ENCODE data around the gene TPST2.
"Not testable (repeated sequence)": the region's sequence is repeated elsewhere in the genome, so short reads cannot be mapped to it uniquely, and the experiment has no call there.

The TPST2 gene

DNA sequence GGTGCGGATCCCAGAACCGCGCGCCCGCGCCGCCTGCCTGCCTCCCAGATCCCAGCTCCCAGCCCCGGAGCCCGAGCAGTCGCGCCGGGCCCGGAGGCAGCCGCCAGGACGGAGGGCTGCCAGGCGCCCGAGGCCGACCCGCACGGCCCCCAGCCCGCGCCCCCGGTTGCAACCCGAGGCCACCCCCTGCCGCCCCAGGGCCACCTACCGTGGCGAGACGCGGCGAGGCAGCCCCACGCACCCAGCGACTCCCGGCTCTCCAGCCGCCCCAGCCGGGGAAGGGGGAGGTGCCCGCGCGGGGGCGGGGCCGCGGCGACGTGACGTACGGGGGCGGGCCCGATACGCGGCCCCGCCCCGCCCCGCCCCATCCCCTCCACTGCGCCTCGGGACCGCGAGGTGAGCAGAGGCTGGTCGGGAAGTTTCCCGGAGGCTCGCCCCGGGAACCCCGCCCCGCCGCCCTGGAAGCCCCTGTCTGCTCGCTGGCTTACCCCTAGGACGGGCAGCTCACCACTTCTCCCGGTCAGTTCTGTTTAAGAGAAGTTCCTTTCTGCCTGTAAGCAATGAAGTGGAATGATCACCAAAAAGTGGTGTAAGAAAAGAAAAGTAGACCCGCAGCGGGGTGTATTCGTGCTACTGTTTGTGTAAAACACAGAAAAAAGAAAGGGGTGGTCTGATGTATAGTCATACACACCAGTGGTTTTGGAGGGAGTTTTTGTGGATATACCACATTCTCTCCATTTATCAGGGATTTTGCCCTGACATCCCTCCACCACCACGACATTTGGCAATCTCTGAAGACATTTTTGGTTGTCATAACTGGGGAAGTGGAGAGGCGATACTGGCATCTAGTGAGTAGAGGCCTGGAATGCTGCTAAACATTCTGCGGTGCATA, at the start of gene TPST2:
TSS of gene TPST2 (minus strand) at position 288 of the 892 bp plus-strand sequence. CDS start 48,502 bp downstream, outside the sequence.
- DNase-seq = peak; percentile 73 to 83

DNA sequence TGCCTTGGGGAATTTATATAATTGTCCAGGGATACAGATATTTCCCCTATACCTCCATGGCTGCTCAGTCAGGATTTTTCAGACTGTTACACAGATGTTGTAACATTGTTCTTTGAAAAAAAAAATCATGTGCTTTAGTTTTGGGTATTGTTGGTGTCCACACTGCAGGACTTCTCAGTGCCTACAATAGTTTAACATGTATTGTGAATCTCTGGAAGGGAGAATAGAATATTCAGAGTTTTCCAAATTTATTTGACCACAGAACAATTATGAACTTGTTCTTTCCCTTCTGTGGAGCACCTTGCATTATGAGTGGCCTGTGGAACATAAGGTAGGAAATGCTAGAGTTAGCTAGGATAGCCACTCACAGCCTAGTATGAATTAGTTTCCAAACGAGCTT, 46.4 kb upstream of the TPST2 start:
- DNase-seq = no peak

DNA sequence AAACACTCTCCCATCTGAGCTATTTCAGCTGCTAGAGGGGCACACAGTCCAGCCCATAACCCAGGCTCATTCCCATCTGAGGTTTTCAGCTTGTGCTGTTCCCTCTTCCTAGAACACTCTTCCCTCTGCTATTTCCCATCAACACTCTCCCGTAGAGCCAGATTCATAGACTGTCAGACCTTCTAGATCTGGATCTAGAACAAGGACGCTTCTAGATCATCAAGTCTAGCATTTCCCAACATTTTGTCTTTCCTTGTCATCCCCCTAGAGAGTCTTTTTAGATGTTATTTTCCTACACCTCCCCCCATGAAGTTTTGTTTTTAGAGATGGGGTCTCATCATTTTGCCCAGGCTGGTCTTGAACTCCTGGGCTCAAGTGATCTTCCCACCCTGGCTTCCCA, 45.2 kb upstream of the TPST2 start:
- DNase-seq = no peak

DNA sequence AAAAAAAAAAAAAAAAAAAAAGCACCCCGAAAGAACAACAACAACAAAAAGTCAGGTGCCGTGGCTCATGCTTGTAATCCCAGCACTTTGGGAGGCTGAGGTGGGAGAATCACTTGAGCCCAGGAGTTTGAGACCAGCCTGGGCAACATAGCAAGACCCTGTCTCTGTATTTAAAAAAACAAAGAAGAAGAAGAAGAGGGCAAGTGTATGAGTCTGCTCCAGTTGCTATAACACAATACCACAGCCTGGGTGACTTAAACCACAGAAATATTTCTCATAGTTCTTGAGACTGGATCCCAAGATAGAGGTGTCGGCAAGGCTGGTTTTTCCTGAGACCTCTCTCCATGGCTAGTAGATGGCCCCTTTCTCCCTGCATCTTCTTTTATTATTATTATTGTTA, 44.3 kb upstream of the TPST2 start:
- DNase-seq = no peak

DNA sequence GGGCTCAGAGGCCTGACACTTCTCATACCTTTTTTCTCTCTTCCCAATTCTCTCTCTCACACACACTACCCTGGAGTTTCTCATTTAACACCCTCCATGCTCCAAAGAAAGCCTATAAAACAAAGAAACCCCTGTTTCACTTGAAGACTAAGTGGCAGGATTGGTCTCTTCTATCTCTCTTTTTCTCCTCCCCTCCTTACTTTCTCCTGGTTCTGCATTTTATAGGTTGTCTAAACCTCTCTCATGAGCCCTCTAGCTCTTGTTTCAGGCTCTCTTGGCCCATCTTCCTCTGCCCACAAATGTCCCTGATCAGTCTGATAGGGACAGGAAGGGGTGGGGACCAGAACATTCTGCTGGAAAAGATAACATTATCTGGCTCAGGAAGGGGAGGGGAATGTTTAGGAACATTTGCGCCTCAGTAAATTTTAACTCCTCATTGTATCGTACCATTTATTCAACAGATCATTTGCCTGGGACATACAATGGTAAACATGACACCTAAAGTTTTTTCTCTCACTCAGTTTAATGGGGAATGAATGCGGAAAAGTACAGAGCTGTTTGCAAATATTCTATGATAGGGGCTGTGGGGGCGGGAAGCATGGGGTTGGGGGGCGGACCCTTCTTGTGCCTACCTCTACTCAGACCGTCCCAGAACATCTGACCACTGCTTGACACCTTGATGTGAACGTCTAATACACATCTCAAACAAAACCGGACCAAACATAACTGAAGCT, 42.7 kb upstream of the TPST2 start:
- DNase-seq = no peak

DNA sequence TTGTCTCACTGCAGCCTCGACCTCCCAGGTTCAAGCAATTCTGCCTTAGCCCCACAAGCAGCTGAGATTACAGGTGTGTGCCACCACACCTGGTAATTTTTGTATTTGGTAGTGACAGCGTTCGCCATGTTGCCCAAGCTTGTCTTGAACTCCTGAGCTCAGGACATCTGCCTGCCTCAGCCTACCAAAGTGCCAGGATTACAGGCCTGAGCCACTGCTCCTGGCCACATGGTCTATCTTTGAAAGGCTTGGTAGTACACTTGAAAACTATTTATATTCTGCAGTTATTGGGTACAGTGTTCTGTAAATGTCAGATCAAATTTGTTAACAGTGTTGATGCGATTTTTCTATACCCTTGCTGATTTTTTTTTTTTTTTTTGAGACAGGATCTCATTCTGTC, 41.4 kb upstream of the TPST2 start:
- no peak for DNase-seq

DNA sequence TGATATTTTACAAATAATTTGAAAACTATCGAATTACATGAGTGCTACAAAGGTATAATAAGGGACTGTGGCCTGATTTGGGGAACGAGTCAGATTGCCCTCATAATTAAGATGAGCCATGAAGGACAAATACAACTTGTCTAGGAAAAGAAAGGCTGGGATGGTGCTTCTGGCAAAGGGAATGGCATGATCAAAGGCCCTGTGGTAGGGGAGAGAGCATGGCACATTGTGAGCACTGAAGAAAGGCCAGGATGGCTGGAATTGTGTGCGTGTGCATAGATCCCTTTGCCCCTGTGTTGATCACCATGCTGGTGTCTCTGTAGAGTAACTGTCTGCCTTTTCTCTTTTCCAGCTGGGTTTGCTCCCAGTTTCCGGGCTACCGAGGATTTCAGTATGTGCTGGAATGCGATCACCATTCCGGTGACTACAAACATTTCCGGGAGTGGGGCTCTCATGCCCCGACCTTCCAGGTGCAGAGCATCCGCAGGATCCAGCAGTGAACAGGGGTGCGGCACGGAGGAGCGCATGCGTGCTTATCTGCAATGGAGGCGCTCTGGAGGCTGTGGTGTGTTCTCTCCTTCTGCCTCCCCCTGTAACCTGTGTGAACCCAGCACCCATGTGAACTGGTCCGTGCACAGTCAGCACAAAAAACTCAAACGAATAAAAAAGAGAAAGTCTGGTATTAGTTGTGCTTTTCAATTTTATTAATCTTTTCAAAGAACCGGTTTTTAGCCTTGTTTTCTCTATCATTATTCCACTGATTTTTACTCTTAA, 40.2 kb upstream of the TPST2 start:
- no peak for DNase-seq

DNA sequence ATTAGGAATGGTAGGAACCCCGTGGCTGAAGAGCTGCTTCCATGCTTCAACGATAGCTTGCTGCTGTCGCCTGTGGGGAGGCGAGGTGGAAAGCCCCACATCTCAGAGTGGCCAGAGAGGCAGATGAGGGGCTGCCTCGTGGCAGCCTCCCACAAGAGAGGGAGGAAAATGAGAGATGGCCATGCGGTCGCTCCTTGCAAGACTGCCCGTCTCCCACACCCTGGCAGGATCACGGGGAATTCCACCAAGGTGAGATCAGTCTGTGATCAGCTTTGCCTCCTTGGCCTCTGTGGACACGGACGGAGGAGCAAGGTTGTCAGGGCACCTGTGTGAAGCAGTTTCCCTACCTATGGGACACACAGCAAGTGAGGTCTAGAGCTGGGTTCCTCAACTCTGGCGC, 34.9 kb upstream of the TPST2 start:
- DNase-seq = no peak

DNA sequence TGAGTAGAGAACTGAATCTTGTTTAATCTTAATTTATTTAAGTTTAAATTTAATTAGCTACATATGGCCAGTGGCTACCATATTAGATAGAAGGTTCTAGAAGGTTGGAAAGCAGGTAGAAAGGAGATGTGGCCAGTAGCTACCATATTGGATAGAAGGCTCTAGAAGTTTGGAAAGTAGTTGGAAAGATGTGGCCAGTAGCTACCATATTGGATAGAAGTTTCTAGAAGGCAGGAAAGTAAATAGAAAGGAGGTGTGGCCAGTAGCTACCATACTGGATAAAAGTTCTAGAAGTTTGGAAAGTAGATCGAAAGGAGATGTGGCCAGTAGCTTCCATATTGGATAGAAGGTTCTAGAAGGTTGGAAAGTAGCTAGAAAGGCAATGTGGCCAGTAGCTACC, 34.1 kb upstream of the TPST2 start:
- DNase-seq = no peak

DNA sequence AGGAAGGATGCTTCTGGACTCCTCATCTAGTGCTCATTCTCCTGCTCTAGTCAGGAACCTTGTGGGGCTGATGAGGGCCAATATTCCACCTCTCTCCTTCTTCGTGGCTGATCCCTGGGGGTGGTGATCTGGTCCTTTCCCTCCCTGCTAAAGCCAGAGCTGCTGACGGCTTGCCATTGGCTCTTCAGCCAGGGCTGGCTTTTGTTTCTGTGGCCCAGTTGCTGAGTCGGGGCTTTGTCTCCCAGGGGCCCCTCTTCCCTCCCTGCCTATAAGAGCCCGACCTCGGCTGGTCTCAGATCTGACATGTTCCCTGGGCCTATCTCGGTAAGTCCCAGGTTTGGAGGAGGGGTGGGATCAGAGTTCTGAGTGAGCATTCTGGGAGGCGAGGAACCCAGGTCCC, 31.7 kb upstream of the TPST2 start, which contains the start of gene CRYBA4:
TSS of gene CRYBA4 (plus strand) at position 301 of the 400 bp plus-strand sequence. CDS start 634 bp downstream, outside the sequence.
- no peak for DNase-seq

DNA sequence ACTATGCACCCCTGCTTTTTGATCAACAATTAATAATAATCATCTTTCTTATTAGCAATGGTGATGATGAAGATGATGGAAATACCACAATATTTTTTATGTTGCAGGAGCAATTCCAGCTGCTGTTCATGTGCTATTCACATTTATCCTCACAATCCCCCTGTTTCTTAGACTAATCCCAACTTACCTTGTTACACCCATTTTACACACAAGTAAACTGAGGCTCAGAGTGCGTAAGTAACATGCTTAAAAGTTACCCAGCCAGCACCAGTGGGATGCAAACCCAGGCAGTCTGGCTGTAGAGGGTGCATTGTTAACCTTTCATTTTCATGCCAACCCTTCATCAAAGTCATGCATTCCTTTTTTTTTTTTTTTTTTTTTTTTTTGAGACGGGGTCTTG, 30.3 kb upstream of the TPST2 start:
- DNase-seq = no peak

DNA sequence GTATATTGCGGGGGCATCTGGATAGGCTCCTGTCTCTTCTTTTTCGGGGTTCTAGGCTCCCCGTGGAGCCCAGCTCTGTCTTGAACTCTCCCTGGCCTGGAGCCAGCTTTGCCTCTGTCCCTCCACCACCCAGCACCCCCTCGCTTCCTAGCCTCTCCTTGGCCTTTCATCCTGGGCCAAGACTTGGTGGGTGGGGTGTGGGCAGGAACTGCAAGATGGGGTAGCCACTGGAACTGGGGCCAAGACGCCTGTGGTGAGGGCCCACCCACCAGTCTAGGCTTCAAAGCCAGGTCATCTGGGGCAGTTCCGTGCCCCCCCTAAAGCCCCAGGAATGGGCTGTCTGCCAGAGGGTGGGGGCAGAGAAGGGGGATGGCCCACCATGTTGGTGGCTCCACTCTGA, 29.6 kb upstream of the TPST2 start:
- no peak for DNase-seq

DNA sequence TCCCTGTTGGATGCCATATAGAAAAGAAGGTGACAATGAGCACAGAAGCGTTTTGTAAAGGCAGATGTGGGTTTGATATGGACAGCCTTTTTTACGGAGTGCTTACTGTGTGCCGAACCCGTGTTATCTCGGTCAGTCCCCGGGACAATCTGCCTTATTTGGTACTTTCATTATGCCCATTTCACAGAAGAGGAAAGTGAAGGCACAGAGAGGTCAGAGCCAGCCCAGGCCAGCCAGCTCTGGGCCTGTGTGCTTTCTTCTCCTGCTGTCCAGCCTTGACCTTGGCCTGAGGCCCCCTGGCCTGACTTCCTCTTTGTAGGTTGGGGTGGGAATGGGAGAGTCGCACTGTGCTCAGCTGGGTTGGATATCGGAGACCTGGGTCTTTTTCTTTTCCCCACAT, 28.5 kb upstream of the TPST2 start:
- no peak for DNase-seq

DNA sequence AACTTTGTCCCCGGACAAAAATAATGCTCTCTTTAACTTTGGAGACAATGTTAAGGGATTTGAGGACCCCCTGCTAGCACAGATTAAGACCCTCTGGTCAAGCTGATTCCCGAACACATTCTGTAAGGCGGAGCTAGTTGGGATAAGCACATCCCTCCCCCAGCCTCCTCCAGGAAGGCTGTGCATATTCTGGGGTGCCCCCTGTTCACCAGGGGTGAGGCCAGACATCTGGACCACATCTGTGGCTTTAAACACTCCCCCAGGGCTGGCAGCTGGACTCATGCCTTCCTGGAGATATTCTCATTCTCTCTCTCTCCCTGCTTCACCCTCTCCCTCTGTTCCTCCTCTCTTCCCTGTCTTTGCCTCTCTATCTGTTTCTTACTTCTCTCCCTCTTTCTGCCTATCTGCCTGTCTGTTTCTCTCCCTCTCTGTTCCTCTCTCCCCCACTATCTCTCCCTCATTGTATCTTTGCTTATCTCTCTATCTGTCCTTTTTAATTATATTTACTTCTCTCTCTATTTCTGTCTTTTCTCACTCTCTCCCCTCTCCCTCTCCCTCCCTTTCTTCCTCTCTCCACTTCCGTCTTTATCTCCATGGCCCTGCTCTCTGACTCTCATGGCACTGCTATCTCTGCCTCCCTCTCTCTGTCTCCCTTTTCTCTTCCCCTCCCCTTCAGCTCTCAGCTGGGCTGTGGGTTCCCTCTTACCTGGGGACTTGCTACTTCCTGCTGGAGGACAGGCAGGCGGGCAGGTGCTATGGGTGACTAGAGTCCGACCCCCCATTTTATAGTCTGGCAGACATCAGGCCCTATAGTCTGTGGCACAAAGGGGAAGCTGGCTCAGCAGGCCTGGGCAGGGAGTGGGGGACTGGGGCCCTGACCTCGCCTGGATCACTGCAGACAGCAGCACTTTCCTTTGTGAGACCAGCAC, 27.6 kb upstream of the TPST2 start, which contains the start of gene CRYBB1:
TSS of gene CRYBB1 (minus strand) at position 757 of the 929 bp plus-strand sequence. CDS start 1,708 bp downstream, outside the sequence.
- peak in 1 of 2 donors; percentile 24 for DNase-seq

DNA sequence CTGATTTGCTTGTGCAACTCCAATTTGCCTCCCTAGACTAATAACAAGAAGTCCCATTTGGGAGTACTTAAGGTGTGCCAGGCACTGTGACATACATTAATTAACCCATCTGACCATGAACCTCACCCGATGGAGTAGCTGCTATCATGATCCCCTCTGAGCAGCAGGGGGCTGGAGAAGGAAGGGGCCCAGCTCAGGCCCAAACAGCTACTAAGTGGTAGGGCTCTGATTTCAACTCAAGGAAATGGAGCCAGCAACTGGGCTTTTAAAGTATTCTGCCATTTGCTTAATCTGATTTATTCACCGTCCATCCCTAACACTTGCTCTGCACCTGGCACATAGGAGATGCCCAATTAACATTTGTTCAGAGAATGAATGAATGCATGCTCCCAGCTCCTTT, 26.7 kb upstream of the TPST2 start:
- no peak for DNase-seq

DNA sequence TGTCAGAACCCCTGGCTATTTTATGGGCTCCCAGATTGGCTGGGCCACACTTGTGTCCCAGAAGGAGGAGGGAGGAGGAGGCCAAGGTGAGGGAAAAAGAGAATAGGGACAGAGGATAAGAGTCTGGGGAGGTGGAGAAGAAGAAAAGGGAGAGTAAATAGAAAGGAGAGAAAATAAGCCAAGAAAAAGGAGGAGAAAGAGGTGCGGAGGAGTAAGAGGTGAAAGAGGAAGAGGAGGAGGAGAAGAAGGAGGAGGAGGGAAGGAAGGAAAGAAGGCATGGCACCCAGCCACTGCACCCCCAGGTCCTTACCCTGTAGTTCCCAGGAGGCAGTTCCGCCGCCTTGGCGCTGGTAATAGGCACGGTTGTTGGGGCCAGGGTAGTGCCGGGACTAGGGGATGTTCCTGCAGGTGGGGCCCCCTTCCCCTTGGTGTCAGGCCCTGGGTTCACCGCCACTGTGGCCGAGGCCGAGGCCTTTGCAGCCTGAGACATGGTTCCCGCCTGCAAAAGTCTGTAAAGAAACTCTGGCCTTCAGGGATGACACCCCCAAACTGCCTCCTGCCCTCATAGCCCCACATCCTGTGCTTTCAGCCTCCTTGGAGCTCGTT, 26.0 kb upstream of the TPST2 start:
- no peak for DNase-seq

DNA sequence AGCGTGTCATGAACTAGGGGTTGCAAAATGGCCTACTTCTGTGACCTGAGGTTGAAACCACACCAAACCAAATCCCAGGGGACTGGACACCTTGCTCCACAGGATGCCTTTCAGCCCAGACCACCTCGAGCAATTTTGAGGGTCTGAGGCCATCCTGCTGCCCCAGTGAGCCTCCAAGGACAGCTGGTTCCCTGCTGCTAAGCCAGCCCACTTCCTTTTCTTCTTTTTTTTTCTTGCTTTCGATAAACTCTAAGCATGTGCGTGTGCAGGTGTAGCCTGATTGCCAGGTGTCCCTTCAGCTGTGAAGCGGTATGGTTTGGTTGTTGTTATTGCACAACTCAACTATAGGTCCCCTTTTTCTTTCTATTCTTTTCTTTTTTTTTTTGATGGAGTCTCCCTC, 25.2 kb upstream of the TPST2 start:
- no peak for DNase-seq

DNA sequence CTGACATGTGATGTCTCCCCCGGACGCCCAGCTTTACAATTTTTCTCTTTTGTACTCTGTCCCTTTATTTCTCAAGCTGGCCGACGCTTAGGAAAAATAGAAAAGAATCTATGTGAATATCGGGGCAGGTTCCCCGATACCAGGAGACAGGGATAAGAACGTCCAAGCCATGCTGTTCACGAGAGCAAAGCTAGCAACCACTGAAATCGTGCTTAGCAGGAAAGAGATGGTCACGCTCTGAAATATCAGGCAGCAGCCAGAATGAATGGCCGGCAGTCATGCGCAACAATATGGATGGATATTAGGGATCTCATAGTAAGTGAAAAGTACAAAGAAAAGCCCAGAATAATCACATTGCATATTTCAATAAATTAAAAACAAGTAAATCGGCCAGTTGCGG, 24.4 kb upstream of the TPST2 start:
- DNase-seq = no peak

DNA sequence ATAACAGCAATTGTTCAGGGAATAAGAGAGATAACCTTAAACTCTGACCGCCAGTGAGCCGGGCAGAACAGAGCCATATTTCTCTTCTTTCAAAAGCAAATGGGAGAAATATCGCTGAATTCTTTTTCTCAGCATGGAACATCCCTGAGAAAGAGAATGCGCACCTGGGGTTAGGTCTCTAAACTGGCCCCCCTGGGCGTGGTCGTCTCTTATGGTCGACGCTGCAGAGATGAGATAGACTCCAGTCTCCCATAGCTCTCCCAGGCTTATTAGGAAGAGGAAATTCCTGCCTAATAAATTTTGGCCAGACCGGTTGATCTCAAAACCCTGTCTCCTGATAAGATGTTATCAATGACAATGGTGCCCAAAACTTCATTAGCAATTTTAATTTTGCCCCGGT, 23.8 kb upstream of the TPST2 start:
- DNase-seq = not testable (repeated sequence)

DNA sequence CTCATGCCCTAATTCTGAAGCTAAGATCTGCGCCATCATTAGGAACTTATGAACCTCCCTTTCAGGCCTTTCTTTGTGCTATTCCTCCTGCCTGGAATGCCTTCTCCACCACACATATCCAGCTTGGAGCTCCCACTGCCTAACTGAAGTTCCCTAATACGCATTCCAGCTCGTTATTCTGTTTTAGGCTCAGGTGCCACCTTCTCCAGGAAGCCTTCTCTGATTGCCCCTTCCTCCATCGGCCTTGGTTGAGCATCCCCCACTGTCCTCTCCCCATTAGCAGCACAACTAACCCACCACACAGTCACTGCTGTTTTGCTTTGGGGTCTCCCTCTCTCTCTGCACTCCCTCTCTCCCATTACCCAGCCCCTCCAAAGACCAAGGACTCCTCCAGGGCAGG, 22.7 kb upstream of the TPST2 start:
- no peak for DNase-seq

DNA sequence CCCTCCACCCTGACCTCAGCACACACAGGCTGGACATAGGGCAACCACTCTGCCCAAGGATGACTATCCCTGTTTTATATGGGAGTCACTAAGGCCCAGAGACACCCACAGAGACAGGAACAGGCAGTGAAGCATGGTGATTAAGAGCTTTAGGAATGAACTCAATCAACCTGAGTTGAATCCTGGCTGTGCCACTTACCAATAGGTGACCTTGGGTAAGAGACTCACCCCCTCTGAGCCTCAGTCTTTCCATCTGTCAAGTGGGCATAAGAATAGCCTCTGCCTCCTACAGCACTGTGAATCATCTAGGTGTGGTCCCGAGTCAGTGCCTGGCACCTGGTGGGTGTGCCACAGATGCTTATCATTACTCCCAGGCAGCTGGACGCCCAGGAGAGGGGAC, 21.1 kb upstream of the TPST2 start:
- DNase-seq = no peak
